ENCODE data around the gene VIP. TPM values are rescaled to one million over a fixed set of nuclear protein-coding genes. Genes with fewer than 3 reads are reported as not detected.

The VIP gene
- total and polyA plus RNA-seq, 5 donors from 2014 or later = not detected

- H3K27me3 ChIP-seq (ENCODE audit: control insufficient read depth, insufficient read depth, low read length) = no peaks in the 10 kb centered on the region
- Mint-ChIP-seq H3K4me1 (no peaks in the 10 kb centered on the region), H3K36me3 (no peaks in the 10 kb centered on the region), H3K4me3 (no peak overlapping the region), H3K9me3 (no peaks in the 10 kb centered on the region), H3K27ac (no peak overlapping the region), H3K27me3 (peaks cover 6% of the 10 kb centered on the region)
- H3K36me3 ChIP-seq (ENCODE audit: control insufficient read depth, insufficient read depth, low read length) = no peaks in the 10 kb centered on the region
- H3K27ac ChIP-seq (ENCODE audit: insufficient read depth, low read length, poor library complexity, severe bottlenecking) = no peak overlapping the region
- ATAC-seq (ENCODE audit: low read depth in 2 of 2) = no peak
- H3K4me1 ChIP-seq (ENCODE audit: control insufficient read depth, insufficient read depth, low read length, poor library complexity, severe bottlenecking) = no peaks in the 10 kb centered on the region
- no peaks in the 10 kb centered on the region for H3K9me3 ChIP-seq (ENCODE audit: control insufficient read depth in 2 of 2, low read length in 2 of 2)
- H3K4me3 ChIP-seq (ENCODE audit: low read depth, low read length) = no peak overlapping the region
- no peak for DNase-seq
Measured at GRCh38 chr6:152749336-152749735, 1.3 kb upstream of the VIP start.

GRCh38 chr6:152765331-152765730, 14.7 kb downstream of the VIP start:
- no peaks in the 10 kb centered on the region for H3K4me1 Mint-ChIP-seq
- H3K9me3 Mint-ChIP-seq = peaks cover 0 to 2% (median 0%) of the 10 kb centered on the region in 7 donors
- H3K4me3 Mint-ChIP-seq = no peak overlapping the region
- H3K36me3 ChIP-seq (ENCODE audit: control insufficient read depth, insufficient read depth, low read length) = no peaks in the 10 kb centered on the region
- ATAC-seq (ENCODE audit: low read depth in 2 of 2) (no peak), DNase-seq (no peak)
- no peaks in the 10 kb centered on the region for H3K4me1 ChIP-seq (ENCODE audit: control insufficient read depth, insufficient read depth, low read length, poor library complexity, severe bottlenecking)
- no peaks in the 10 kb centered on the region for H3K27me3 ChIP-seq (ENCODE audit: control insufficient read depth, insufficient read depth, low read length)
- H3K9me3 ChIP-seq (ENCODE audit: control insufficient read depth in 2 of 2, low read length in 2 of 2) = no peaks in the 10 kb centered on the region
- H3K4me3 ChIP-seq (ENCODE audit: low read depth, low read length) = no peak overlapping the region
- no peaks in the 10 kb centered on the region for H3K27me3 Mint-ChIP-seq
- H3K27ac ChIP-seq (ENCODE audit: insufficient read depth, low read length, poor library complexity, severe bottlenecking) = no peak overlapping the region
- no peak overlapping the region for H3K27ac Mint-ChIP-seq
- H3K36me3 Mint-ChIP-seq = no peaks in the 10 kb centered on the region

- Mint-ChIP-seq H3K27me3 (no peaks in the 10 kb centered on the region), H3K4me3 (no peak overlapping the region), H3K36me3 (no peaks in the 10 kb centered on the region), H3K27ac (no peak overlapping the region), H3K4me1 (no peaks in the 10 kb centered on the region), H3K9me3 (peaks cover 0 to 2% (median 0%) of the 10 kb centered on the region in 7 donors)
- DNase-seq (no peak), ATAC-seq (ENCODE audit: low read depth in 2 of 2) (no peak)
- Histone ChIP-seq H3K4me3 (ENCODE audit: low read depth, low read length) (no peak overlapping the region), H3K27ac (ENCODE audit: insufficient read depth, low read length, poor library complexity, severe bottlenecking) (no peak overlapping the region), H3K27me3 (ENCODE audit: control insufficient read depth, insufficient read depth, low read length) (no peaks in the 10 kb centered on the region), H3K9me3 (ENCODE audit: control insufficient read depth in 2 of 2, low read length in 2 of 2) (no peaks in the 10 kb centered on the region), H3K4me1 (ENCODE audit: control insufficient read depth, insufficient read depth, low read length, poor library complexity, severe bottlenecking) (no peaks in the 10 kb centered on the region), H3K36me3 (ENCODE audit: control insufficient read depth, insufficient read depth, low read length) (no peaks in the 10 kb centered on the region)
Measured at GRCh38 chr6:152769159-152769558, 18.6 kb downstream of the VIP start.

GRCh38 chr6:152769993-152770392, 19.4 kb downstream of the VIP start:
- Mint-ChIP-seq H3K4me3 (no peak overlapping the region), H3K36me3 (no peaks in the 10 kb centered on the region), H3K4me1 (no peaks in the 10 kb centered on the region), H3K27me3 (no peaks in the 10 kb centered on the region), H3K27ac (no peak overlapping the region), H3K9me3 (peaks cover 0 to 2% (median 0%) of the 10 kb centered on the region in 7 donors)
- H3K4me3 ChIP-seq (ENCODE audit: low read depth, low read length) = no peak overlapping the region
- H3K27ac ChIP-seq (ENCODE audit: insufficient read depth, low read length, poor library complexity, severe bottlenecking) = no peak overlapping the region
- no peaks in the 10 kb centered on the region for H3K4me1 ChIP-seq (ENCODE audit: control insufficient read depth, insufficient read depth, low read length, poor library complexity, severe bottlenecking)
- no peaks in the 10 kb centered on the region for H3K9me3 ChIP-seq (ENCODE audit: control insufficient read depth in 2 of 2, low read length in 2 of 2)
- ATAC-seq (ENCODE audit: low read depth in 2 of 2) = no peak
- DNase-seq = no peak
- H3K27me3 ChIP-seq (ENCODE audit: control insufficient read depth, insufficient read depth, low read length) = no peaks in the 10 kb centered on the region
- H3K36me3 ChIP-seq (ENCODE audit: control insufficient read depth, insufficient read depth, low read length) = no peaks in the 10 kb centered on the region

GRCh38 chr6:152771061-152771687, 20.6 kb downstream of the VIP start:
- H3K36me3 ChIP-seq (ENCODE audit: control insufficient read depth, insufficient read depth, low read length) = no peaks in the 10 kb centered on the region
- no peaks in the 10 kb centered on the region for H3K27me3 ChIP-seq (ENCODE audit: control insufficient read depth, insufficient read depth, low read length)
- no peaks in the 10 kb centered on the region for H3K27me3 Mint-ChIP-seq
- ATAC-seq (ENCODE audit: low read depth in 2 of 2) = no peak
- H3K9me3 Mint-ChIP-seq = no peaks in the 10 kb centered on the region
- no peaks in the 10 kb centered on the region for H3K9me3 ChIP-seq (ENCODE audit: control insufficient read depth in 2 of 2, low read length in 2 of 2)
- no peak overlapping the region for H3K4me3 Mint-ChIP-seq
- H3K4me1 ChIP-seq (ENCODE audit: control insufficient read depth, insufficient read depth, low read length, poor library complexity, severe bottlenecking) = no peaks in the 10 kb centered on the region
- H3K36me3 Mint-ChIP-seq = no peaks in the 10 kb centered on the region
- no peak for DNase-seq
- H3K4me1 Mint-ChIP-seq = no peaks in the 10 kb centered on the region
- no peak overlapping the region for H3K4me3 ChIP-seq (ENCODE audit: low read depth, low read length)
- no peak overlapping the region for H3K27ac ChIP-seq (ENCODE audit: insufficient read depth, low read length, poor library complexity, severe bottlenecking)
- no peak overlapping the region for H3K27ac Mint-ChIP-seq

- no peak overlapping the region for H3K27ac ChIP-seq (ENCODE audit: insufficient read depth, low read length, poor library complexity, severe bottlenecking)
- no peaks in the 10 kb centered on the region for H3K27me3 Mint-ChIP-seq
- H3K4me1 Mint-ChIP-seq = no peaks in the 10 kb centered on the region
Measured at GRCh38 chr6:152775428-152775827, 24.8 kb downstream of the VIP start.

GRCh38 chr6:152776833-152777232, 26.2 kb downstream of the VIP start:
- Mint-ChIP-seq H3K36me3 (no peaks in the 10 kb centered on the region), H3K4me1 (no peaks in the 10 kb centered on the region), H3K4me3 (no peak overlapping the region), H3K27ac (no peak overlapping the region), H3K9me3 (peaks cover 0 to 2% (median 0%) of the 10 kb centered on the region in 7 donors), H3K27me3 (no peaks in the 10 kb centered on the region)
- no peaks in the 10 kb centered on the region for H3K36me3 ChIP-seq (ENCODE audit: control insufficient read depth, insufficient read depth, low read length)
- no peaks in the 10 kb centered on the region for H3K9me3 ChIP-seq (ENCODE audit: control insufficient read depth in 2 of 2, low read length in 2 of 2)
- H3K27ac ChIP-seq (ENCODE audit: insufficient read depth, low read length, poor library complexity, severe bottlenecking) = no peak overlapping the region
- H3K27me3 ChIP-seq (ENCODE audit: control insufficient read depth, insufficient read depth, low read length) = no peaks in the 10 kb centered on the region
- H3K4me1 ChIP-seq (ENCODE audit: control insufficient read depth, insufficient read depth, low read length, poor library complexity, severe bottlenecking) = no peaks in the 10 kb centered on the region
- ATAC-seq (ENCODE audit: low read depth in 2 of 2) (no peak), DNase-seq (no peak)
- no peak overlapping the region for H3K4me3 ChIP-seq (ENCODE audit: low read depth, low read length)

More at GRCh38 chr6:152775428-152775827, 24.8 kb downstream of the VIP start:
- Histone ChIP-seq H3K36me3 (ENCODE audit: control insufficient read depth, insufficient read depth, low read length) (no peaks in the 10 kb centered on the region), H3K4me3 (ENCODE audit: low read depth, low read length) (no peak overlapping the region), H3K27me3 (ENCODE audit: control insufficient read depth, insufficient read depth, low read length) (no peaks in the 10 kb centered on the region), H3K4me1 (ENCODE audit: control insufficient read depth, insufficient read depth, low read length, poor library complexity, severe bottlenecking) (no peaks in the 10 kb centered on the region), H3K9me3 (ENCODE audit: control insufficient read depth in 2 of 2, low read length in 2 of 2) (no peaks in the 10 kb centered on the region)
- no peak for DNase-seq
- no peak for ATAC-seq (ENCODE audit: low read depth in 2 of 2)
- Mint-ChIP-seq H3K9me3 (peaks cover 0 to 2% (median 0%) of the 10 kb centered on the region in 7 donors), H3K27ac (no peak overlapping the region), H3K36me3 (no peaks in the 10 kb centered on the region), H3K4me3 (no peak overlapping the region)

- Mint-ChIP-seq H3K9me3 (peaks cover 0 to 2% (median 2%) of the 10 kb centered on the region in 7 donors), H3K4me1 (no peaks in the 10 kb centered on the region), H3K27me3 (no peaks in the 10 kb centered on the region), H3K36me3 (no peaks in the 10 kb centered on the region), H3K27ac (no peak overlapping the region), H3K4me3 (no peak overlapping the region)
- ATAC-seq (ENCODE audit: low read depth in 2 of 2) = no peak
- no peaks in the 10 kb centered on the region for H3K36me3 ChIP-seq (ENCODE audit: control insufficient read depth, insufficient read depth, low read length)
- H3K27me3 ChIP-seq (ENCODE audit: control insufficient read depth, insufficient read depth, low read length) = no peaks in the 10 kb centered on the region
- no peak overlapping the region for H3K4me3 ChIP-seq (ENCODE audit: low read depth, low read length)
- no peak overlapping the region for H3K27ac ChIP-seq (ENCODE audit: insufficient read depth, low read length, poor library complexity, severe bottlenecking)
- no peaks in the 10 kb centered on the region for H3K9me3 ChIP-seq (ENCODE audit: control insufficient read depth in 2 of 2, low read length in 2 of 2)
- no peak for DNase-seq
- H3K4me1 ChIP-seq (ENCODE audit: control insufficient read depth, insufficient read depth, low read length, poor library complexity, severe bottlenecking) = no peaks in the 10 kb centered on the region
Measured at GRCh38 chr6:152783217-152783878, 32.8 kb downstream of the VIP start.
